ENCODE data around the gene INSYN2B. TPM values are rescaled to one million over a fixed set of nuclear protein-coding genes. Genes with fewer than 3 reads are reported as not detected.
"Not testable (repeated sequence)": the region's sequence is repeated elsewhere in the genome, so short reads cannot be mapped to it uniquely, and the experiment has no call there.

INSYN2B gene
- total RNA-seq, 3 donors from 2014 or later, result 0.16 TPM; not detected in 2

GRCh38 chr5:169836835-169837536 lies 143.3 kb downstream of the INSYN2B start:
- intact Hi-C loops (cut with DNase I, micrococcal nuclease), result no loop called here
- no peak for ATAC-seq
- DNase-seq, result no peak
- no peaks in the 10 kb centered on the region for H3K9me3 ChIP-seq
- TF ChIP-seq CTCF (IDR thresholded peaks at IDR 0.05), result no peak
- H3K36me3 ChIP-seq (ENCODE audit: low read depth), result no peaks in the 10 kb centered on the region
- H3K4me1 ChIP-seq (ENCODE audit: low read depth), result no peaks in the 10 kb centered on the region
- H3K4me3 ChIP-seq, result no peak overlapping the region

DNA sequence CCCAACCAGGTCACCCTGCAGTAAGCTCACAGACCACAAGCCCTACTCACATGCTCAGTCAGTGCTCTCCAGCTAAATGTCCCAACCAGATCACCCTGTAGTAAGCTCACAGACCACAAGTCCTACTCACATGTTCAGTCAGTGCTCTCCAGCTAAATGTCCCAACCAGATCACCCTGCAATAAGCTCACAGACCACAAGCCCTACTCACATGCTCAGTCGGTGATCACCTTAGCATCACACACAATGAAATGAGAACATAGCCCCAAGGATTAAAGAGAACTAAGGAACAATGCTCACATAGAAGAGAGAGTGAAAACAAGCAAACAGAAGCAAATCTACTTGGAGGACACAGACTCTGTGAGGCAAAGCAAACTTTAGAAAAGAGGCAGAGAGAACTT lies 145.8 kb downstream of the INSYN2B start:
- DNase-seq; H3K36me3 ChIP-seq (ENCODE audit: low read depth); H3K4me3 ChIP-seq; H3K4me1 ChIP-seq (ENCODE audit: low read depth); intact Hi-C loops (cut with DNase I, micrococcal nuclease); H3K9me3 ChIP-seq; ATAC-seq: not testable (repeated sequence)

DNA sequence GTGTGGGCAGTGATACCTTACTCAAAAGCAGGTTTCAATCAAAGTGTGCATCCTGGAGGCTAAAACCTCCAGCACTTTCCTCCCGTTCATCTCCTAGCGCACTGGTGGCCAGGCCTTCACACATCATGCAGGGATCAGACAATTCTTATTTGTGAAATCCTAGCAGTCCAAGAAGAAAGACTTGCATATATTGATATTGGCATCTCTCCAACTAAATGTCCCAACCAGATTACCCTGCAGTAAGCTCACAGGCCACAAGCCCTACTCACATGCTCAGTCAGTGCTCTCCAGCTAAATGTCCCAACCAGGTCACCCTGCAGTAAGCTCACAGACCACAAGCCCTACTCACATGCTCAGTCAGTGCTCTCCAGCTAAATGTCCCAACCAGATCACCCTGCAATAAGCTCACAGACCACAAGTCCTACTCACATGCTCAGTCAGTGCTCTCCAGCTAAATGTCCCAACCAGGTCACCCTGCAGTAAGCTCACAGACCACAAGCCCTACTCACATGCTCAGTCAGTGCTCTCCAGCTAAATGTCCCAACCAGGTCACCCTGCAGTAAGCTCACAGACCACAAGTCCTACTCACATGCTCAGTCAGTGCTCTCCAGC lies 146.5 kb downstream of the INSYN2B start:
- ATAC-seq; intact Hi-C loops (cut with DNase I, micrococcal nuclease); H3K36me3 ChIP-seq (ENCODE audit: low read depth); H3K9me3 ChIP-seq; H3K4me3 ChIP-seq; DNase-seq; H3K4me1 ChIP-seq (ENCODE audit: low read depth): not testable (repeated sequence)

DNA sequence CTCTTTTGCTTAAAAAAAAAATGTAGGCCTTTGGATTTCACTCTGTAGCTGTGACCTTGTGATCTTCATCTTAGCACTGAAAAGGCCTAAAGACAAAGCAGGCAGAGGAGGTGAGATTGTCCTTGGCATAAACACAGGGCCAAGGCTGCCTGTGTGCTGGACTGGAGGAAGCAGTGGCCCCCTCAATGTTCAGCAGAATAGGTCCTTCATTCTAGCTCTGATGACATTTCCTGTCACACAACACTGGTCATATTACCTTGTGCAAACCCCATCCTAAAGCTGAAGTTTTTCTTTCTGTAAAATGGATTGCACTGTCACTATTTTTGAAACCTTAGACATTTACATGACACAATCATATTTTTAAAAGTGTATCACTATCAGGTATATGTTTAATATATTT lies 147.4 kb downstream of the INSYN2B start:
- no peak for TF ChIP-seq CTCF (IDR thresholded peaks at IDR 0.05)
- no peaks in the 10 kb centered on the region for H3K36me3 ChIP-seq (ENCODE audit: low read depth)
- no peak for ATAC-seq
- intact Hi-C loops (cut with DNase I, micrococcal nuclease), result no loop called here
- no peaks in the 10 kb centered on the region for H3K9me3 ChIP-seq
- no peak overlapping the region for H3K4me3 ChIP-seq
- DNase-seq, result no peak
- H3K4me1 ChIP-seq (ENCODE audit: low read depth), result no peaks in the 10 kb centered on the region

GRCh38 chr5:169832304-169832703 lies 148.0 kb downstream of the INSYN2B start:
- ATAC-seq (no peak), DNase-seq (no peak)
- TF ChIP-seq CTCF (IDR thresholded peaks at IDR 0.05), result no peak
- Histone ChIP-seq H3K9me3 (no peaks in the 10 kb centered on the region), H3K4me3 (no peak overlapping the region), H3K36me3 (ENCODE audit: low read depth) (no peaks in the 10 kb centered on the region), H3K4me1 (ENCODE audit: low read depth) (no peaks in the 10 kb centered on the region)
- intact Hi-C loops (cut with DNase I, micrococcal nuclease), result no loop called here

DNA sequence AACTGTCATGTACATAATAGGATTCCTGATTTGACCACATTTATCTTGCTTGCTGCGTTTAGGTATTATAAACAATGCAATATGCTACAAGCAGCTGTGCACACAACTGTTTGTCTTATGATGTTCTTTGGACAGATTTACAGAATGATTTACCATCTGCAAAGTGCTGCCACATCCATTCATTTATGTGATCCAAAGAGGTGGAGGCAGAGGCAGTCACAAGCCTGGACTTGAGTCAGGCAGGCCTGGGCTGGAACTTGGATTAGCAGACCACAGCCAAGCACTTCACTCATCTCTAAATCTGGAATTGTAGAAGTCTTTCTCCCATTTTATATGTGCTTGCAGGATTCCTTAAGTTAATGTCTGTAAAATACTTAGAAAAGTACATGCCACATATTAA lies 149.0 kb downstream of the INSYN2B start:
- intact Hi-C loops (cut with DNase I, micrococcal nuclease), result no loop called here
- DNase-seq (no peak), ATAC-seq (no peak)
- TF ChIP-seq CTCF (IDR thresholded peaks at IDR 0.05), result no peak
- no peak overlapping the region for H3K4me3 ChIP-seq
- no peaks in the 10 kb centered on the region for H3K4me1 ChIP-seq (ENCODE audit: low read depth)
- H3K9me3 ChIP-seq, result no peaks in the 10 kb centered on the region
- H3K36me3 ChIP-seq (ENCODE audit: low read depth), result no peaks in the 10 kb centered on the region

All from mucosa of descending colon (tissue), 3 donors.